Measurements from ENCODE around the gene CYS1. TPM values are rescaled to one million over a fixed set of nuclear protein-coding genes. Genes with fewer than 3 reads are reported as not detected.

Gene CYS1
- total and polyA plus RNA-seq, 2 of the 13 experiments (the other 11 are each of a cell fraction or from before 2014, with no cell fraction given), result 0.04 TPM; not detected in 1

- Histone ChIP-seq H3K4me2 (ENCODE audit: low read depth, low read length) (no peak overlapping the region), H3K9me3 (ENCODE audit: low read length) (no peaks in the 10 kb centered on the region), H4K20me1 (ENCODE audit: insufficient read depth, low read length) (no peaks in the 10 kb centered on the region), H3K4me1 (ENCODE audit: insufficient read depth, low read length) (peaks cover 26% of the 10 kb centered on the region), H3K36me3 (replicated peaks in 1 of 2; ENCODE audit: control insufficient read depth in 1 of 2, insufficient read depth in 2 of 2, low read length in 2 of 2) (no peaks in the 10 kb centered on the region), H3K4me3 (replicated peaks in 1 of 3; ENCODE audit: insufficient read depth in 1 of 3, low read depth in 2 of 3, low read length in 3 of 3) (no peak overlapping the region), H3K27me3 (ENCODE audit: control insufficient read depth in 1 of 2, insufficient read depth in 2 of 2, low read length in 2 of 2) (peaks cover 2 to 33% of the 10 kb centered on the region in 2 experiments), H3K27ac (ENCODE audit: extremely low read length, insufficient read depth, low read length) (no peak overlapping the region), H3K79me2 (ENCODE audit: insufficient read depth, low read length) (no peaks in the 10 kb centered on the region), H2AFZ (ENCODE audit: low read length) (no peak overlapping the region), H3K9ac (ENCODE audit: insufficient read depth, low read depth, low read length) (no peak overlapping the region)
- no TSS peak for BruUV-seq (replicated peaks)
- DNase-seq (ENCODE audit: low spot score) (no peak), FAIRE-seq (no peak), ATAC-seq (no peak)
- in situ Hi-C loops (cut with HindIII; ENCODE audit: extremely low pct_ligation_motif_present, low pct_unique_long_range_greater_than_20kb) (no loop called here), intact Hi-C loops (cut with micrococcal nuclease; ENCODE audit: unreplicated experiment) (no loop called here)
- POLR2A ChIA-PET, result no interaction called here
- 3% methylated on average over 5 of the region's 5 CpGs for WGBS (ENCODE audit: low lambda C conversion rate)
- TF ChIP-seq CEBPB (IDR thresholded peaks at IDR 0.05; ENCODE audit: borderline replicate concordance, low read depth, low read length), result peak; percentile 45; the same call in 1 of the 2 replicates
- no peak for TF ChIP-seq RBAK (CRISPR knock-in tag; IDR thresholded peaks at IDR 0.05)
- 0 out of 2 replicates have a peak, but pooled peaks have one; percentile 32 for TF ChIP-seq ZNF564 (CRISPR knock-in tag; IDR thresholded peaks at IDR 0.05)
- no peak for TF ChIP-seq RCOR2 (CRISPR knock-in tag; IDR thresholded peaks at IDR 0.05)
- TF ChIP-seq, protein P1, sequence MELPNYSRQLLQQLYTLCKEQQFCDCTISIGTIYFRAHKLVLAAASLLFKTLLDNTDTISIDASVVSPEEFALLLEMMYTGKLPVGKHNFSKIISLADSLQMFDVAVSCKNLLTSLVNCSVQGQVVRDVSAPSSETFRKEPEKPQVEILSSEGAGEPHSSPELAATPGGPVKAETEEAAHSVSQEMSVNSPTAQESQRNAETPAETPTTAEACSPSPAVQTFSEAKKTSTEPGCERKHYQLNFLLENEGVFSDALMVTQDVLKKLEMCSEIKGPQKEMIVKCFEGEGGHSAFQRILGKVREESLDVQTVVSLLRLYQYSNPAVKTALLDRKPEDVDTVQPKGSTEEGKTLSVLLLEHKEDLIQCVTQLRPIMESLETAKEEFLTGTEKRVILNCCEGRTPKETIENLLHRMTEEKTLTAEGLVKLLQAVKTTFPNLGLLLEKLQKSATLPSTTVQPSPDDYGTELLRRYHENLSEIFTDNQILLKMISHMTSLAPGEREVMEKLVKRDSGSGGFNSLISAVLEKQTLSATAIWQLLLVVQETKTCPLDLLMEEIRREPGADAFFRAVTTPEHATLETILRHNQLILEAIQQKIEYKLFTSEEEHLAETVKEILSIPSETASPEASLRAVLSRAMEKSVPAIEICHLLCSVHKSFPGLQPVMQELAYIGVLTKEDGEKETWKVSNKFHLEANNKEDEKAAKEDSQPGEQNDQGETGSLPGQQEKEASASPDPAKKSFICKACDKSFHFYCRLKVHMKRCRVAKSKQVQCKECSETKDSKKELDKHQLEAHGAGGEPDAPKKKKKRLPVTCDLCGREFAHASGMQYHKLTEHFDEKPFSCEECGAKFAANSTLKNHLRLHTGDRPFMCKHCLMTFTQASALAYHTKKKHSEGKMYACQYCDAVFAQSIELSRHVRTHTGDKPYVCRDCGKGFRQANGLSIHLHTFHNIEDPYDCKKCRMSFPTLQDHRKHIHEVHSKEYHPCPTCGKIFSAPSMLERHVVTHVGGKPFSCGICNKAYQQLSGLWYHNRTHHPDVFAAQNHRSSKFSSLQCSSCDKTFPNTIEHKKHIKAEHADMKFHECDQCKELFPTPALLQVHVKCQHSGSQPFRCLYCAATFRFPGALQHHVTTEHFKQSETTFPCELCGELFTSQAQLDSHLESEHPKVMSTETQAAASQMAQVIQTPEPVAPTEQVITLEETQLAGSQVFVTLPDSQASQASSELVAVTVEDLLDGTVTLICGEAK (IDR thresholded peaks at IDR 0.05), result peak; percentile 65
- TF ChIP-seq, protein P1 (CRISPR knock-in tag; IDR thresholded peaks at IDR 0.05), result peak; percentile 97
- CTCF ChIA-PET (ENCODE audit: low intra/inter-chr PET ratio, low total read pairs), result no interaction called here
These were observed 9.5 kb upstream of the CYS1 start for GRCh38 chr2:10089565-10090190.

Measured in HepG2 (cell line).